Suprapubic skin (tissue), 4 donors: ENCODE measurements around the gene ZNF214.

ENCODE experiments used
- EP300 ChIP-seq: sonication (generic); formaldehyde crosslinking; IDR thresholded peaks from one replicate; pipeline ENCODE4 v1.6.1; 2017; ENCODE audit warnings: antibody characterized with exemption
- POLR2A ChIP-seq, 2 donors: fragments of 450-650 bp; IDR thresholded peaks; one replicate each; pipeline ENCODE4 v1.6.1; 2017; ENCODE audit warnings: antibody characterized with exemption in 2 of 2, mild to moderate bottlenecking in 2 of 2, moderate library complexity in 2 of 2
- POLR2AphosphoS5 ChIP-seq, 3 donors: sonication (generic); formaldehyde crosslinking; IDR thresholded peaks; one replicate each; pipeline ENCODE4 v1.6.1; 2017; ENCODE audit warnings: antibody characterized with exemption in 3 of 3
- TF ChIP-seq, protein P1 (sequence below), 2 donors: fragments of 200-600 bp in 1 of 2; fragments of 450-650 bp in 1 of 2; sonication (generic) in 1 of 2; IDR thresholded peaks; one replicate each; pipeline ENCODE4 v1.5.1; 2016 to 2019; ENCODE audit warnings: antibody characterized with exemption in 2 of 2, mild to moderate bottlenecking in 1 of 2, moderate library complexity in 1 of 2

- TF ChIP-seq, protein P1, sequence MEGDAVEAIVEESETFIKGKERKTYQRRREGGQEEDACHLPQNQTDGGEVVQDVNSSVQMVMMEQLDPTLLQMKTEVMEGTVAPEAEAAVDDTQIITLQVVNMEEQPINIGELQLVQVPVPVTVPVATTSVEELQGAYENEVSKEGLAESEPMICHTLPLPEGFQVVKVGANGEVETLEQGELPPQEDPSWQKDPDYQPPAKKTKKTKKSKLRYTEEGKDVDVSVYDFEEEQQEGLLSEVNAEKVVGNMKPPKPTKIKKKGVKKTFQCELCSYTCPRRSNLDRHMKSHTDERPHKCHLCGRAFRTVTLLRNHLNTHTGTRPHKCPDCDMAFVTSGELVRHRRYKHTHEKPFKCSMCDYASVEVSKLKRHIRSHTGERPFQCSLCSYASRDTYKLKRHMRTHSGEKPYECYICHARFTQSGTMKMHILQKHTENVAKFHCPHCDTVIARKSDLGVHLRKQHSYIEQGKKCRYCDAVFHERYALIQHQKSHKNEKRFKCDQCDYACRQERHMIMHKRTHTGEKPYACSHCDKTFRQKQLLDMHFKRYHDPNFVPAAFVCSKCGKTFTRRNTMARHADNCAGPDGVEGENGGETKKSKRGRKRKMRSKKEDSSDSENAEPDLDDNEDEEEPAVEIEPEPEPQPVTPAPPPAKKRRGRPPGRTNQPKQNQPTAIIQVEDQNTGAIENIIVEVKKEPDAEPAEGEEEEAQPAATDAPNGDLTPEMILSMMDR (IDR thresholded peaks at IDR 0.05) = no peak
- TF ChIP-seq POLR2A (IDR thresholded peaks at IDR 0.05) (no peak), POLR2AphosphoS5 (IDR thresholded peaks at IDR 0.05) (no peak), EP300 (no peak)
Observed at GRCh38 chr11:6986487-6986886, 33.7 kb downstream of the ZNF214 start.
